ENCODE results near the gene MAPK8IP2. TPM values are rescaled to one million over a fixed set of nuclear protein-coding genes. Genes with fewer than 3 reads are reported as not detected.

The MAPK8IP2 gene
- total RNA-seq, 1 donor from 2014 or later: 0.83 TPM

DNA sequence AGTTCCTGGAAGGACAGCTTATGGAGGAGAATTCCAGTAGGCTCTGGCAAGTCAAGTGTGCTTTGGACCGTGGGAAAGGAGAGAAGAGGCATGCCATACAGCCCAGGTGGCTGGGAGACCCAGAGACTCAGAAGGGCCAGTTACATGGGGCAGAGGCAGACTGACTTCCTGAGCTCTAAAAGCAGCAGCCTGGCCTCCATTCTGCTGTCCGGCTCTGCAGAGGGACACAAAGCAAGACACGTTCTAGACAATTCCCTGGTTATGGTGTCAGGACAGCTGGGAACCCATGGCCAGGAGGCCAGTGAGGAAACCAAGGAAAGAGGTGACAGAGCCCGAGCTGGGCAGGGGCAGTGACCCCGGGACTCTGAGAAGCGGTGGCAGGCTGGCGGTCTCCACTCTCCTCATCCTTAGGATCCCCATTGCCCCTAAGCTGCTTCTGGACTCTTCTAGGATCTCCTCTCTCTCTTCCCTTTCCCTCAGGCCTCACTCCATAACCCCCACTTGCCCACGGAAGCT, 25.1 kb upstream of the MAPK8IP2 start:
- DNase-seq (ENCODE audit: low spot score): no peak

DNA sequence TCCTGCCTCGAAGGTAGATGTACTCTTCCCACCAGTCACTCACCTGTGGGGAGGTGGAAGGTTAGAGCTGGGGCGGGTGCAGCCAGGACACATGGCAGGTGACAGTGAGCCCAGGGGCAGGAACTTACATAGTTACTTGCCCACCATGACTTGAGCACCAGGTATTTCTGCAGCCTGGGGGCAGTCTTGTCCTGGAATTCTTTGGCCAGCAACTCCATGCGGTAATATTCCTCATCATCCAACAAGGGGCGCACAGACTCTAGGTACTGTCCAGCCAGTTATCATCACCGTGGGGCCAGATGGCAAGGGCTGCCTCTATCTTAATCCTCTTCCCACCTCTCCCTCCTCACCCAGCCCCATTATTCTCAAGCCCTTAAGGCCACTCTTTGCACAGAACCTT, 24.5 kb upstream of the MAPK8IP2 start:
- no peak for DNase-seq (ENCODE audit: low spot score)

DNA sequence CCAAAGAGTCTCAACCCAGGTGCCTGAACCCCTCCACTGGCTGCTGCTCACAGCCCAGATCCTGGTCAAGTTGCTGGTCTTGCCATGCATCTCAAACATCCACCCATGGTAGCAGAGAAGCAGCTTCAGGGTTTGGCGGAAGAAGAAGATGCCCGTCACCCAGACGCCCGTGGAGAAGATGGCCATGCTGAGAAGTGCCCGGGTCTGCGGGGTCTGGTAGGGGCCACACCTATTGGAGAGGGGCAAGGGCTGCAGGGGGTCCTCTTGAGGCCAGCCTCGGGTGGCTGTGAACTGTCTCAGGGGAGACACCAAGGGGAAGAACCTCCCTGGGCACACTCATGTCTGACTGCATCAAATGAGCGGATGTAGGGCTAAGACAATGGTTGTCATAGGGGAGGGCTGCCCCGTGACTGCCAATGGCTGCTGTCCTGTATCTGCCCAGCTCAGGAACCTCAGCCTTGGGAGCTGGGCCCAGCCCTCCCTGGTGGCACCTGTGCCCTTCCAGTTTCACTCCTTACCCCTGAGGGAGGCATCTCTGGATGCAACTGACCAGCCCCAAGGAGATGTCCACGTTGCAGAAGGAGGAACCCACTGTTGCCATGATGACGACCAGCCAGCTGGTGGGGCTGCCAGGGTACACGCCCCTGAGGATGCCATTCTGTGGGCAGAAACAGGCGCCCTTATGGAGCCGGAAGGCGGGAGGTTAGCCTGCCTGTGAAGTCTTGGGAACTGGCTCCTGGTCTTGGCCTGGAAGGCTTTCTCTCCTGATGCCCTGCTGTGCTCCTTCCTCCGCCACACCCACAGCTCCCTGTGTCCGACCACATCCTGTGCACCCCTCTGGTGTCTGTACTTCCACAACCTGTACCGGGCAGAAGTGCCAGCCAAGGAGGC, 23.5 kb upstream of the MAPK8IP2 start:
- no peak for DNase-seq (ENCODE audit: low spot score)

DNA sequence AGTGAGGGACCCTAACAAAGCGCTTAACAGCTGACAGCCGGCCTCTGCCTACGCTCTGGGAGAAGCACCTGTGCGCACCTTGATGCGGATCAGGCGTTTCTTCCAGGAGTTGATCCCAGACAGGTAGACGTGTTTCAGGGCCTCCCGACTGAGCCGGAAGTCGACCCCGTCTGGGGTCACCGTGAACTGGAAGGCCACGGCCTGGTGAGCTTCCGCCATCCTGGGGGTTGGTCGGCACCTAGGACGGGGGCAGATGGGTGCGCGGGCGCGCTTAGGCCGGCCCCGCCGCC, 23.0 kb upstream of the MAPK8IP2 start:
- no peak for DNase-seq (ENCODE audit: low spot score)

DNA sequence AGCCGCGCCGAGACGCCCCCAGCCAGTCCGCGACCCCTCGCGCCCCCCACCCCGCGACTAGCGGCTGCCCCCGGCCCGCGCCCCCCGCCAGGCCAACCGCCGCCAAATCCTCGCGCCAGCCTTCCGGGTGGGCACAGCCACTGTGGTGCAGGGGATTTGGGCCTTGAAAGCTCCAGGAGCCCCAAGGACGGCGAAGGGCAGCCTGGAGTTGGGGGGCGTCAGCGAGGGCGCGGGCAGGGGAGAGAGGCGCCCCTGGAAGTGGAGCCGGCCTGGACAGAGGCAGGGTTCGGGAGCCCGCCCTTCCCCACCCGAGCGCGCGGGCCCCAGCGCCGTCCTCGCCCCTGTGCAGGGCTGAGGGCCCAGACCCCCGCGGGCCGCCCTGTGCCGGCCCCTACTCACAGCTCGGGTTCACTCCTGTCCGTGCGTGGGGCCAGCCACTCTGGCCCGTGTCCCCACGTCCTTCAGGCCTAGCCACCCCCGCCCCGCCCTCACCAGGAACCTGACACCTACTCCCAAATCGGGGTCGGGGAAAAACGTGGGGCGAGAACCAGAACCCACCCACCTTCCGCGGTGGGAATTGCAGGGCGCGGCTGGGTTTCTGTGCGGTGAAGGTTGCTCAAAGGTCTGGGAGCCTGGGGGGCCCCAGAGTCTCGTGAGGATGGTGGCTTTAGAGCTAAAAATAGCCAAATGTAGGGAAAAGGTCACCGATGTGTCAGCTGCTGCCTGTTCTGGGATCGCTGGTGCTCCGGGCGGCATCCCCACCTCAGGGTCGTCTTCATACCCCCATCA, 22.4 kb upstream of the MAPK8IP2 start, which contains the start of gene CPT1B:
Gene CPT1B (minus strand): TSS at position 441 of the 789 bp plus-strand sequence. CDS start 512 bp downstream, outside the sequence.
- no peak for DNase-seq (ENCODE audit: low spot score)

DNA sequence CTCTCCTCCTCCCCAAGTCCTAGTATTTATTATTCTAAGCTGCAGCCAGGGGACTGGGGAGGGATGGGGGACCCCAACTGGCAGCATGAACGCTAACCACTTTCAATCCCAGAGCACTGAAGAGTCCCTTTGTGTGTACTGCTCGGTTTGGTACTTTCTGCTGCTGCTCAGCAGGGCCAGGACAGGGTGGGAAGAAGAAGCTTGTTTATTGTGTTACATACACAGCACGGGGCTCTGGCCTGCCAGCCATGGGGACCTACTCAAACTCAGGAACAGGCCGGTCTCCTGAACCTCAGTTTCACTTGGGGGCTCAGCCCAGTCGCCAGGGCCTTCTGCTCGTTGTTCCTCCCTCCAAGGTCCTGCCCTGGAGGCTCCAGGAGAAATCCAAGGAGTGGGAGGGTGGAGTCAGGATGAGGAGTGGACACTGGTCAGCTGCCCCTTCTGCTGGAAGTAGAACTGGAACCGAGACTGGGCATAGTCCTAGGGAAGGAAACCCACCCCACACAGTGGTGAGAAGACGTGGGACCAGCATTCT, 21.8 kb upstream of the MAPK8IP2 start:
- DNase-seq (ENCODE audit: low spot score): no peak

DNA sequence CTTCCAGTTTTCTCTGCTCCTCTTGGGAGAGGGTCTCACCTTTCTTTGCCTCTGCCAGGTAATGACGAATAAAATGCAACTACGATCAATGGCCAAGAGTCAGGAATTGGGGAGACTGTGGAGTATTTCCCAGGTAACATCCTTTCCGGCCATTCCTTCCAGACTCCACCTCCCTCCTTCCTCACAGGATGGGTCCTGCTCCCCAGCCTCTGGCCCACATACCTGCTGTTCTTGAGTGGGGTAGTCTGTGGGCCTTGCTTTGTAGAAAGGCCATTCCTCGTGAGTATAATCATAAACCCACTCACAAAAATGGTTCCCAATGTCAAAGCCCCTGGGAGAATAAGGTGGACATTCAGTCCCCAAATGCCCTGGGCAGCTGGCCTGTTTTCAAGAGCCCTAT, 20.8 kb upstream of the MAPK8IP2 start:
- DNase-seq (ENCODE audit: low spot score): no peak

DNA sequence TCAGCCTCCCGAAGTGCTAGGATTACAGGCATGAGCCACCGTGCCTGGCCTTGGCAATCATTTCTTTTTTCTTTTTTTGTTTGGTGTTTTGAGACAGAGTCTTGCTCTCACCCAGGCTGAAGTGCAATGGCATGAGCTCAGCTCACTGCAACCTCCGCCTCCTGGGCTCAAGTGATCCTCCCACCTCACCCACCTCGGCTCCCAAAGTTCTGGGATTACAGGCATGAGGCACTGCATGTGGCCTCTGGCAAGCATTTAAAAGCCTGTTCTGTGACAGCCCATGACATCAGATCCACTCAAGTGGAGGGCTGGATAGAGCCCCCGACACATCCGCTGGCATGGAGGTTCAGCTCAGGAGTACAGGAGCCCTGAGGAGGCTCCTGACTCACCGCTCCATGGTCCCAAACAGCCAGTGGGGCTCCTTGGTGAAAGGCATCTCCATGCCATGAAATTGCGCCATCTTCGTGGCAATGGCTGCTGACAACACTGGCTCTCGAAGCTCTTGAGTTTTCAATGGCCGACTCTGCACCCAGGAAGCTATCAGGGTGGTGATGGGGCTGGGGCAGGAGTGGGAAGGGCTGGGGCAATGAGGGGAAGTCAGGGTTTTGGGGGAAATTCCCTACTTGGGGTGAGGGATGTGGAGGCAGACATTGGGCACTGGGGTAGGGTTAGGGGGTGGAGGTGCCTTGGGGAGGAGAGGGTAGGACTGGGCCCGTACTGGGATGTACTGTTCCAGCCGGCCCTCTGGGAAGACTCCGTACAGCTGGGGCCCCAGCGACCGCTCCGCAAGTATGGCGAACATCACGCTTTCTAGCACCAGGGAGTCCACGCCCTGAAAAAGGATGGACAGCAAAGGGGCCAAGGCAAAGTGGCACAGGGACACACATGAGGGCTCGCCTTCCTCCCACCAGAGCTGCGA, 19.3 kb upstream of the MAPK8IP2 start:
- no peak for DNase-seq (ENCODE audit: low spot score)

DNA sequence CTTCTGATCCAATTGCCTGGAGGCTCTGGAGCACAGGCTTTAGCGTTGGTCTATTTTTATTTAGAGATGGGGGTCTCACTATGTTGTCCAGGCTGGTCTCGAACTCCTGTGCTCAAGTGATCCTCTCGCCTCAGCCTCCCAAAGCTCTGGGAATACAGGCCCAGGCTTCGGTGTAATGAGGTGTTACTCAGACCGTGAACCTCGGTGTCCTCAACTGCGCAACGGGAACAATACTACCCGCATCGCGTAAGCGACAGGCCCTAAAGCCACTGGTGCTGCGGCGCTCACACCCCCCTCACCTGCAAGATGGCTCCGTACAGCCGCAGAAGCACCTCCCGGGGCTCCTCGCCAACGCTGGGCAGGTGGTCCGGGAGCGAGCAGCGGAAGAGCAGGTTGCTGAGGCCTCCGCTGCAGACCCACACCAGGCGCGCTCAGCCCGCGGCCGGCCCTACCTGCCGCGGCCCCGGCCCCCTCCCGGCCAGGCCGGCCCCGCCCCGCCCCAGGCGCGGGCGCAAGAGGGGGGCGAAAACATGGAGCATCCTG, 18.6 kb upstream of the MAPK8IP2 start:
- no peak for DNase-seq (ENCODE audit: low spot score)

DNA sequence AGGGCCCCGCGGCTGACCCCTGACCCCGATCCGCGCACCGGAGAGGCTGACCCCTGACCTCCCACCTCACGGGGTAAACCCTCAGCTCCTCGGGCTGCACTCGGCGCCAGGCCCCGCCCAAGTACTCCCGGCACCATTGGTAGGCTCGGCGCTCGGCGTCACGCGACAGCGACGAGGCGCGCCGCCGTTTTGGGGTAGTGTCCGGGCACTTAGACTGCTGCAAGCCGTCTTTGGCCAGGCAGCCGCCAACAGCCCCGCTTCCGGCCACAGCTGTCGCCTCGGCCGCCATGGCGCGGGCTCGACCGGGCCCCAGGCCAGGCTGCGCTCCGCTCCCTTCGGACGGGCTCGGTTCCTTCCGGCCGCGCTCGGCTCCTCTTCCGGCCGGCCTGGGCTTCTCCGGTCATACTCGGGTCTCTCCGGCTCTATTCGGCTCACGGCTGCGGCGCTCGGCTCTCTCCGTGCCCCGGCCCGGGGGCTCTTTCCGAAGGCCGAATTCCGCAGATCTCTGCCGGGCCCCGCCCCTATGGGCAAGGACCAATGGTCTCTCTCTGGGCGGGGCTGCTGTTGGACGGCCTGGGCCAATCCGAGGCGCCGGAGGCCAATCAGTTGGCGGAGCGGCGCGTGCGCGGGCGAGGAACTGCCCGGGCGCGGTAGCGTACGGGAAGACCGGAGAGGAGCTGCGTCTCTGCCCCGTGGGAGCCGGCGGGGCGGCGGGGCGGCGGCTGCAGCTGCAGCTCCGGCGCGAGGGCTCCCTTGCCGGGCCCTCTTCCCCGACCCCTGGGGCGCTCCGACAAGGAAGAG, 17.9 kb upstream of the MAPK8IP2 start, which contains the start of gene CHKB:
Gene CHKB (minus strand): TSS at position 357 of the 801 bp plus-strand sequence. CDS start 68 bp downstream, at position 289.
- peak; percentile 99 for DNase-seq (ENCODE audit: low spot score)

DNA sequence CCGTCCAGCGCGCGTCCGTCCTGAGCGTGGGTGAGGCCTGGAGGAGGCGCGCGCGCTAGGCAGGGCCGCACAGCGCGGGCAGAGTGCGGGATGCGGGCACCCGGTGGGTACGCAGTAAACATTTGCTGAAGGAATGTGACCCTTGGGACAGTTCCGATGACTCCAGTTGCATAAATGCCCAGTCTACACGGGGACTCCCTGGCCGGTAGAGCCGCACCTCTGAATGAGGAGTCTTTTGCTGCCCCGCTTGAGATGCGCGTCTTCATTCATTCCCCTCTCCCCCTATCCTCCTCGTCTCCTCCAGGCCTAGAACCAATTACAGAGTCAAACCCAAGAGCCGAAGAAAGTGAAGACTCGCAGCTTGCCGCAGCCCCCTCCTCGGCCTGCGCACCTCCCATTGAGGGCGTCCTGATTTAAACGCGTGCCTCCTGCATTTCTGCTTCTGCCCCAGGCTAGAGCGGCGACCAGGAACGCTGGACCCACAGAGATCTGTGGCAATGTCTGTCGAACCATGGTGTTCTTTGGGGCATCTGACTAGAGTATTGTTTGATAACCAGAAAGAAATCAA, 17.2 kb upstream of the MAPK8IP2 start:
- no peak for DNase-seq (ENCODE audit: low spot score)

DNA sequence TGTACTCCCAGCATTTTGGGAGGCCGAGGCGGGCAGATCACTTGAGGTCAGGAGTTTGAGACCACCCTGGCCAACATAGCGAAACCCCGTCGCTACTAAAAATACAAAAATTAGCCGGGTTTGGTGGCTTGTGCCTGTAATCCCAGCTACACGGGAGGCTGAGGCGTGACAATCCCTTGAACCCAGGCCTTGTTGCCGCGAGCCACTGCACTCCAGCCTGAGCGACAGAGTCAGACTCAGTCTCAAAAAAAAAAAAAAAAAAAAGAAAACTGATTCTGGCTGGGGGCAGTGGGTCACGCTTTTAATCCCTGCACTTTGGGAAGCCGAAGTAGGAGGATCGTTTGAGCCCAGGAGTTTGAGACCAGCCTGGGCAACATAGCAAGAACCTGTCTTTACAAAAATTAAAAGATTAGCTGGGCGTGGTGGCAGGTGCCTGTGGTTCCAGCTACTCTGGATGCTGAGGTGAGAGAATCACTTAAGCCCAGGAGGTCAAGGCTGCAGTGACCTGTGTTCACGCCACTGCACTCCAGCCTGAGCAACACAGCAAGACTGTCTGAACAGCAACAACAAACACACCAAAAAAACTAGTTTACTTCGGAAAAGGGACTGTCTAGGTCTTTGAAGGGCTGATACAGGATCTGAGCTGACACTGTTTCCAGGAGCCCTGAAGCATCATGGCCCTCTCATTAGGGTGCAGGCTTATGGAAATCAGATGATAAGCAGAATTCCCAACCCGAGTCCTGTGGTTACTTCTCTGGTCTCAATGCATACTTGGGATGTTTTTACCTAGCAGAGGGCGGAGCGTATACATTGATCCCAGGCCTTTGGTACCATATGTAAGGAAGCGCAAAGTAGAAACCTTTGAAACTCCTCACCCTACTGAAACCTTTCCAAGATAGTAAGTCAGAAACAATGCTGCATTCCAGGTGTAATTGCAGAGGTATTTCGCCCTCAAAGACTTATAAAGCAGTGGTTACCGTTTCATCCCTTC, 16.2 kb upstream of the MAPK8IP2 start:
- no peak for DNase-seq (ENCODE audit: low spot score)

DNA sequence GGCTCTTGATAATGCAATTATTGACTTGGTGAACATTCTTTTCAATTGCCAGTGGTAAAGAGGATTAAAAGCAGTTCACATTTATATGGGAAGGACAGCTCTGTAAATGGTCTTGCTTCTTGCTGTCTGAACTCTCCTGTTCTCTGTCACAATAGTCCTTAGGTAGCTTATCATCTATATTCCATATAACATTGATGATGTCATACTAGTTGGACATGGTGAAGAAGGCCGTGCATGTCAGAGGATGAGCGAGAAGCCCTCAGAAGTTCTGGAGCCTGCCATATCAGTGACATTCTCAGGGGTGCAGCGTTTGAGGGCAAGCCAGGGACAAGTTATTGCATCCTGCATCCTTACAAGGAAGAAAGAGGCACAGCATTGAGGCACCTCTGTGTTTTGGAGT, 15.4 kb upstream of the MAPK8IP2 start:
- DNase-seq (ENCODE audit: low spot score): no peak

DNA sequence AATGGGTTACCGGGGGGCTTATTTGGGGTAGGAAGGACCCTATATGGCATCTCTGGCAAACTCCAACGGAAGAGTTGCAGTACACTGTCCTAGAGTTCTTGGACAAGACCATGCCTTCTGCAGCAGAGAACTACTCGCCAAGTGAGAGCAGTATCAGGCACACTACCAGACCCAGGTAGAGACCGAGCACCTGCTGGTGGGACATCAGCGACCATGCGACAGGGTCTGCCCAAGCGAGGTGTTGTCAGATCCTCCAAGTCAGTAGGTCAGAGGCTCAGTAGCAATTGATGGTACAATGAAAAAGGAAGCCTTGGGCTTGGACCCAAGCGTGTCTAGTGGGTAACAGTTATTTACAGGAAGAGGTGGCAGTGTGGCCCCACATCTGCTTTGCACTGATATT, 14.8 kb upstream of the MAPK8IP2 start:
- DNase-seq (ENCODE audit: low spot score): no peak

DNA sequence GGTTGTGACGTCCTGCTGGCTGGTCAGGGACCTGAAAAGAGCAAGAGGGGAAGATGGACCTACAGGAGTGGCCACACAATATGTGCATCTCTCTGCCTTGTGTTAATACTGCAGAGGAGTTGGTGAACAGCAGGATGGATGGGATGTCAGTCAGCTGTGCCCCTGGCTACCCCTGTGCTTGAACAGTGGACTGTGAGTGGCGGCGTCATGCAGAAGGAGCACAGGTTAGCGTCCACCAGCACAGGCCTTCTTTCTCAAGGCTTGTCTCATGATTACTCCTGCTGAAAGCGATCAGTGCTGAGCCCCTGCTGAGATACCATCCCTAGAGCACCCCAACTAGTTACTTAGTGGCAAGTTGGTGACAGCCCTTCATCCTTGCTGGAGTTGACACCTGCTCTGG, 14.2 kb upstream of the MAPK8IP2 start:
- DNase-seq (ENCODE audit: low spot score): no peak

DNA sequence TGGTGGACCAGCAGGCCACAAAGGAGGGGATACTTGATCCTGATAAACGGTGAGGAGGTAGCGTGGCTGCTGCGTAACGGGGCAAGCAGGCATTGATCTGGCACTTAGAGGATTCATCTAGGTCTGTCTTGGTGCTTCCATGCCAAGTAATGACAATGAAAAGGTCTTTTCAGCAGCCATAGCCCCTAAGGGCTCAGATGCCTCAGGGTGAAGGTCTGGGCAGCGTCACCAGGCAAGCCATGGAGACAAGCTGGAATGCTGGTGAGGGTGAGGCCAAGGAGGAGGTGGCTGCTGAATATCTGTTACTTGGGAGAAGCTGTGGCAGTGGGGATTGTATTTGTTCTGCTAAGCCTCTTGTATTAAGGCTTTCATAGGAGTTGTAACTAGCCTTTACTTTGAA, 13.2 kb upstream of the MAPK8IP2 start:
- no peak for DNase-seq (ENCODE audit: low spot score)

DNA sequence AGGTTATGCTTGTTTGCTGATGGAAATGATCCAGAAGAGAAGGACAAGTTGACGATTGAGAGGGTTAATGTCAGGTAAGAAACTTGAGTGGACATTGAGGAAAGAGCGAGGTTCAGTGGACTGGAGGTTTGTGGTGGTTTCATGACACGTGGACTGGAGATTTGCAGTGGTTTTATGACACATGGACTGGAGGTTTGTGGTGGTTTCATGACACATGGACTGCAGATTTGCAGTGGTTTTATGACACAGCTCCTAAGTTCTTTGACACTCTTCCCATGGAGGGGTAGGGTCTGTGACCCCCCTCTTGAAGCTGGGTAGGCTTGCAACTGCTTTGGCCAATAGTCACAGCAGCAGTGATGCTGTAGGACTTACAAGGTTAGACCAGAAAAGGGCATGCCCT, 5.4 kb upstream of the MAPK8IP2 start:
- DNase-seq (ENCODE audit: low spot score): no peak

DNA sequence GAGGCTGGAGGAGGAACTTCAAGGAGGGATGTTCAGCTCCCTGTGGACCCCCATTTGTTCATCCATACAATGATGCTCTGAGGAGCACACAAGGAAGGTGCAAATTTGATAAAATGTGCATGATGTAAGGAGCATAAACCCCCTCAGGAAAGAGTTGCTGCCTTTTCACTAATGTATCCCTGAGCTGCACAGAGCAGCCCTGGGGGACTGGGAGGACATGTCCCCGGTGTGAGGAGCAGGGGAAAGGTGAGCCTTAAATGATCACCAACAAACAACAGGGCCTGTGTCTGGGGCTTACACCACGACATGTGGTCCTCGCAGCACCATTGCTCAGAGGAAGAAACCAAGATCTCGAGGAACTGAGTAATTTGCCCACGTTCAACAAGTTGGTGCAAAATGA, 3.5 kb upstream of the MAPK8IP2 start:
- no peak for DNase-seq (ENCODE audit: low spot score)

All from ureter (tissue), 1 donor.